ENCODE measurements around the gene CLCN4. TPM values are rescaled to one million over a fixed set of nuclear protein-coding genes. Genes with fewer than 3 reads are reported as not detected.

The CLCN4 gene
- total and polyA plus RNA-seq, 10 donors: 0.63 to 10.9 (median 5.0) TPM

DNA sequence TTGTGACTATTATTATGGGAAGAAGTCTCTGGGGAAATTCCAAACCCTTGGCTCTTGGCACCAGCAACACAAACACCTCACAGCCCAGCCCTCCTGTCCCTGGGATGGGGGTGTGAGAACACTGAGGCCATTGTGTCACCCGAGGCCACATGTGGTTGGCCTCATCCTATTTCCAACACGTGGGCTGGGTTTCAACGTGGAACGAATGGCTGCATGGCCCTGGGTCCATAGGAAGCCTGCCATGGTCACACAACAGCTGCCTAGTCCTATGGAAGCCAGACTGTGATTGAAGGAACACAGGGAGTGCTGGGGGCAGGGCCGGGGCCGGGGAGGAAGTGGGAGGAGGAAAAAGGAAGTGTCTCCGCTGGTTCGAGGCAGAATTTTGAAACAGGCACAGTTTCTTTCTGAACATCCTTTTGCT is 10.0 kb downstream of the CLCN4 start:
- H3K4me3 ChIP-seq: peak overlapping the region in 1 of 8 donors; percentile 5
- WGBS, 5 donors: 8 to 32% (median 21%) methylated on average over 4 to 8 of the region's 8 CpGs
- no peak for DNase-seq
- intact Hi-C loops (cut with DNase I; ENCODE audit: low total_unique reads): no loop called here
- peak overlapping the region in 5 of 8 donors; percentile 43 to 78 (median 59) for H3K27ac ChIP-seq
- TF ChIP-seq CTCF (IDR thresholded peaks at IDR 0.05 in 8 of 11, conservative IDR thresholded peaks at IDR 0.05 in 3 of 11) (no peak), POLR2AphosphoS5 (IDR thresholded peaks at IDR 0.05) (peak in 2 of 3 donors; percentile 36 to 48)
- H3K9me3 ChIP-seq: no peaks in the 10 kb centered on the region
- peaks cover 0 to 11% (median 0%) of the 10 kb centered on the region in 7 donors for H3K27me3 ChIP-seq (replicated peaks in 1 of 7)
- peaks cover 0 to 41% (median 10%) of the 10 kb centered on the region in 6 donors for H3K4me1 ChIP-seq
- no peaks in the 10 kb centered on the region for H3K36me3 ChIP-seq

GRCh38 chrX:10167573-10167972 is 10.8 kb downstream of the CLCN4 start:
- intact Hi-C loops (cut with DNase I; ENCODE audit: low total_unique reads): no loop called here

GRCh38 chrX:10168226-10168625 is 11.5 kb downstream of the CLCN4 start:
- H3K9me3 ChIP-seq: no peaks in the 10 kb centered on the region
- no peaks in the 10 kb centered on the region for H3K36me3 ChIP-seq
- H3K4me1 ChIP-seq: peaks cover 0 to 41% (median 10%) of the 10 kb centered on the region in 6 donors
- peaks cover 0 to 14% (median 0%) of the 10 kb centered on the region in 7 donors for H3K27me3 ChIP-seq (replicated peaks in 1 of 7)
- WGBS, 5 donors: 60 to 85% (median 65%) methylated on average over 9 of the region's 9 CpGs
- no peak for DNase-seq
- intact Hi-C loops (cut with DNase I; ENCODE audit: low total_unique reads): no loop called here
- TF ChIP-seq CTCF (IDR thresholded peaks at IDR 0.05 in 8 of 11, conservative IDR thresholded peaks at IDR 0.05 in 3 of 11) (no peak), POLR2AphosphoS5 (IDR thresholded peaks at IDR 0.05) (no peak), POLR2A (IDR thresholded peaks at IDR 0.05) (no peak)
- H3K4me3 ChIP-seq: no peak overlapping the region
- peak overlapping the region in 3 of 8 donors; percentile 59 to 78 (median 69) for H3K27ac ChIP-seq

More at GRCh38 chrX:10167573-10167972, 10.8 kb downstream of the CLCN4 start:
- Histone ChIP-seq H3K9me3 (no peaks in the 10 kb centered on the region), H3K27ac (peak overlapping the region in 5 of 8 donors; percentile 43 to 78 (median 59)), H3K27me3 (replicated peaks in 1 of 7) (peaks cover 0 to 14% (median 0%) of the 10 kb centered on the region in 7 donors), H3K4me1 (peaks cover 0 to 41% (median 10%) of the 10 kb centered on the region in 6 donors), H3K4me3 (no peak overlapping the region), H3K36me3 (no peaks in the 10 kb centered on the region)
- DNase-seq: no peak
- no peak for TF ChIP-seq POLR2AphosphoS5 (IDR thresholded peaks at IDR 0.05)
- no peak for TF ChIP-seq POLR2A (IDR thresholded peaks at IDR 0.05)
- no peak for TF ChIP-seq CTCF (IDR thresholded peaks at IDR 0.05 in 8 of 11, conservative IDR thresholded peaks at IDR 0.05 in 3 of 11)
- 46 to 60% (median 50%) methylated on average over 4 to 6 of the region's 6 CpGs for WGBS, 5 donors

DNA sequence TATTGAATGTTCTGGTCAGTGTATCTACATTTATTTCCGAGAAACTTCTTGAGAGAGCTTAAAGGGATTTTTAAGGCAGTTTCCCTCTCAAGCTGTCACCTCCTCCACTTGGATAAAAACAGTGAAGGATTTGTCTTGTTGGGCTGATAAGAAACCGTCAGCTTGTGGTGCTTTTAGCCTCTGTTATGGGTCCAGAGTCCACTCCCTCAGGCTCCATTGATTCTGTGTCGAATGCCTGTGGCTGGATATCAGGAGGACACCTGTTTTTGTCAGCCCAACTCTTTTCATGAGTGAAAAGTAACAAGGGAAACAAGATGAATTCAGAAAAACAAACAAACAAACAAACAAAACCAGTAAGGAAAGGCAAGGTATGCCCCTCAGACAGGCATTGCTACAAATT is 12.4 kb downstream of the CLCN4 start:
- no peak overlapping the region for H3K4me3 ChIP-seq
- TF ChIP-seq POLR2A (IDR thresholded peaks at IDR 0.05) (no peak), POLR2AphosphoS5 (IDR thresholded peaks at IDR 0.05) (no peak), CTCF (IDR thresholded peaks at IDR 0.05 in 8 of 11, conservative IDR thresholded peaks at IDR 0.05 in 3 of 11) (no peak)
- intact Hi-C loops (cut with DNase I; ENCODE audit: low total_unique reads): no loop called here
- H3K27ac ChIP-seq: no peak overlapping the region
- H3K4me1 ChIP-seq: peaks cover 0 to 41% (median 10%) of the 10 kb centered on the region in 6 donors
- H3K9me3 ChIP-seq: no peaks in the 10 kb centered on the region
- no peaks in the 10 kb centered on the region for H3K36me3 ChIP-seq
- no peak for DNase-seq
- peaks cover 0 to 12% (median 0%) of the 10 kb centered on the region in 7 donors for H3K27me3 ChIP-seq (replicated peaks in 1 of 7)
- WGBS, 5 donors: 74 to 93% (median 87%) methylated on average over 3 of the region's 3 CpGs
